ENCODE results near the gene RAB40AL.

- TF ChIP-seq EZH2 (IDR thresholded peaks at IDR 0.05; ENCODE audit: borderline replicate concordance, insufficient read depth, low read depth, low read length, poor library complexity, severe bottlenecking), result no peak
- TF ChIP-seq CTCF (IDR thresholded peaks at IDR 0.05), result no peak
Observed at GRCh38 chrX:102979536-102979935, 42.5 kb downstream of the RAB40AL start.

Data from B cell (primary cell).